Measurements from ENCODE around the gene TBCE. TPM values are rescaled to one million over a fixed set of nuclear protein-coding genes. Genes with fewer than 3 reads are reported as not detected.

Gene TBCE
- 10 to 100 TPM; 18.8 to 22.1 TPM for total RNA-seq

GRCh38 chr1:235367000-235367908, at the start of gene TBCE:
TBCE (plus strand) TSS chr1:235367427; CDS start chr1:235380050, 12,623 bp downstream.
- H3K27ac Mint-ChIP-seq = peak within 1 kb of the TSS; percentile 90
- H3K36me3 Mint-ChIP-seq (ENCODE audit: low read depth) = peaks cover 2% of the 10 kb centered on the region
- peak; percentile 92 for DNase-seq
- peaks cover 27% of the 10 kb centered on the region for H3K4me1 Mint-ChIP-seq (ENCODE audit: low read depth)
- no peaks in the 10 kb centered on the region for H3K27me3 Mint-ChIP-seq (ENCODE audit: low read depth)
- peak within 1 kb of the TSS; percentile 96 for H3K4me3 Mint-ChIP-seq
- H3K9me3 Mint-ChIP-seq = no peaks in the 10 kb centered on the region
- CTCF ChIA-PET = interaction anchor here (0.5 kb wide), 1 partner anchor 31 kb away, joined by 5 read pairs; no protein-coding TSS in a partner anchor
- intact Hi-C loops (cut with micrococcal nuclease) = loop anchor here (1.0 to 2.0 kb wide), 8 partner anchors 39 to 239 kb away; partner anchors contain the start of genes ARID4B, B3GALNT2, GGPS1 and RBM34

GRCh38 chr1:235319255-235319654, 48.0 kb upstream of the TBCE start:
- no peak overlapping the region for H3K4me3 Mint-ChIP-seq
- H3K36me3 Mint-ChIP-seq (ENCODE audit: low read depth) = peaks cover 27% of the 10 kb centered on the region
- H3K27ac Mint-ChIP-seq = no peak overlapping the region
- H3K9me3 Mint-ChIP-seq = no peaks in the 10 kb centered on the region
- no peak for DNase-seq
- CTCF ChIA-PET = interaction anchor here (0.7 kb wide), 1 partner anchor 192 kb away, joined by 3 read pairs; no protein-coding TSS in a partner anchor
- H3K27me3 Mint-ChIP-seq (ENCODE audit: low read depth) = no peaks in the 10 kb centered on the region
- intact Hi-C loops (cut with micrococcal nuclease) = no loop called here
- peaks cover 71% of the 10 kb centered on the region for H3K4me1 Mint-ChIP-seq (ENCODE audit: low read depth)

GRCh38 chr1:235320521-235321179, 46.6 kb upstream of the TBCE start:
- Mint-ChIP-seq H3K27me3 (ENCODE audit: low read depth) (no peaks in the 10 kb centered on the region), H3K9me3 (no peaks in the 10 kb centered on the region), H3K4me3 (no peak overlapping the region), H3K27ac (peak overlapping the region; percentile 55), H3K4me1 (ENCODE audit: low read depth) (peaks cover 70% of the 10 kb centered on the region), H3K36me3 (ENCODE audit: low read depth) (peaks cover 30% of the 10 kb centered on the region)
- no peak for DNase-seq
- CTCF ChIA-PET = no interaction called here
- intact Hi-C loops (cut with micrococcal nuclease) = loop anchor here (1.0 kb wide), 1 partner anchor 7 kb away; no protein-coding TSS in a partner anchor

- Mint-ChIP-seq H3K27ac (peak overlapping the region; percentile 73), H3K4me1 (ENCODE audit: low read depth) (peaks cover 51% of the 10 kb centered on the region), H3K27me3 (ENCODE audit: low read depth) (no peaks in the 10 kb centered on the region), H3K4me3 (peak overlapping the region; percentile 51), H3K36me3 (ENCODE audit: low read depth) (peaks cover 33% of the 10 kb centered on the region), H3K9me3 (no peaks in the 10 kb centered on the region)
- no peak for DNase-seq
- CTCF ChIA-PET = interaction anchor here (0.7 to 1.4 kb wide), 5 partner anchors 11 to 92 kb away, joined by 3 to 4 read pairs (median 3); no protein-coding TSS in a partner anchor
- intact Hi-C loops (cut with micrococcal nuclease) = no loop called here
These were observed 42.9 kb upstream of the TBCE start for GRCh38 chr1:235324296-235324695.

GRCh38 chr1:235325139-235325538, 42.1 kb upstream of the TBCE start:
- intact Hi-C loops (cut with micrococcal nuclease) = loop anchor here (5.0 kb wide), 2 partner anchors 223 to 603 kb away; no protein-coding TSS in a partner anchor
- no peaks in the 10 kb centered on the region for H3K27me3 Mint-ChIP-seq (ENCODE audit: low read depth)
- no peaks in the 10 kb centered on the region for H3K9me3 Mint-ChIP-seq
- no peak for DNase-seq
- peaks cover 47% of the 10 kb centered on the region for H3K4me1 Mint-ChIP-seq (ENCODE audit: low read depth)
- CTCF ChIA-PET = interaction anchor here (0.6 to 1.4 kb wide), 4 partner anchors 11 to 107 kb away, joined by 3 read pairs; no protein-coding TSS in a partner anchor
- peaks cover 31% of the 10 kb centered on the region for H3K36me3 Mint-ChIP-seq (ENCODE audit: low read depth)
- peak overlapping the region; percentile 93 for H3K4me3 Mint-ChIP-seq
- peak overlapping the region; percentile 91 for H3K27ac Mint-ChIP-seq

GRCh38 chr1:235325854-235326253, 41.4 kb upstream of the TBCE start:
- Mint-ChIP-seq H3K36me3 (ENCODE audit: low read depth) (peaks cover 24% of the 10 kb centered on the region), H3K9me3 (no peaks in the 10 kb centered on the region), H3K4me1 (ENCODE audit: low read depth) (peaks cover 40% of the 10 kb centered on the region), H3K27me3 (ENCODE audit: low read depth) (no peaks in the 10 kb centered on the region), H3K4me3 (peak overlapping the region; percentile 93), H3K27ac (peak overlapping the region; percentile 91)
- DNase-seq = no peak
- intact Hi-C loops (cut with micrococcal nuclease) = loop anchor here (5.0 kb wide), 2 partner anchors 224 to 604 kb away; no protein-coding TSS in a partner anchor
- CTCF ChIA-PET = interaction anchor here (0.8 kb wide), 1 partner anchor 64 kb away, joined by 3 read pairs; no protein-coding TSS in a partner anchor

- H3K27me3 Mint-ChIP-seq (ENCODE audit: low read depth) = no peaks in the 10 kb centered on the region
- intact Hi-C loops (cut with micrococcal nuclease) = loop anchor here (5.0 kb wide), 2 partner anchors 225 to 605 kb away; no protein-coding TSS in a partner anchor
These were observed 40.3 kb upstream of the TBCE start for GRCh38 chr1:235326719-235327558.

GRCh38 chr1:235327559-235328270, 39.5 kb upstream of the TBCE start, which contains the start of gene ARID4B:
ARID4B (minus strand) TSS chr1:235328179; CDS start chr1:235326919, 1,260 bp downstream.
- peak within 1 kb of the TSS; percentile 94 for H3K27ac Mint-ChIP-seq
- CTCF ChIA-PET = interaction anchor here (1.2 to 1.3 kb wide), 2 partner anchors 20 to 51 kb away, joined by 3 to 4 read pairs; no protein-coding TSS in a partner anchor
- DNase-seq = no peak

More at GRCh38 chr1:235326719-235327558, 40.3 kb upstream of the TBCE start:
- Mint-ChIP-seq H3K36me3 (ENCODE audit: low read depth) (peaks cover 19% of the 10 kb centered on the region), H3K27ac (peak overlapping the region; percentile 91), H3K9me3 (no peaks in the 10 kb centered on the region), H3K4me1 (ENCODE audit: low read depth) (peaks cover 30% of the 10 kb centered on the region), H3K4me3 (peak overlapping the region; percentile 93)
- CTCF ChIA-PET = no interaction called here
- peak; percentile 80 for DNase-seq

GRCh38 chr1:235328271-235329138, 38.7 kb upstream of the TBCE start, which contains the start of gene GGPS1:
GGPS1 (plus strand) TSS chr1:235328570; CDS start chr1:235335265, 6,695 bp downstream.
- H3K36me3 Mint-ChIP-seq (ENCODE audit: low read depth) = peaks cover 14% of the 10 kb centered on the region
- H3K9me3 Mint-ChIP-seq = no peaks in the 10 kb centered on the region
- CTCF ChIA-PET = interaction anchor here (1.0 to 1.3 kb wide), 4 partner anchors 21 to 69 kb away, joined by 3 to 5 read pairs (median 4); no protein-coding TSS in a partner anchor
- H3K27me3 Mint-ChIP-seq (ENCODE audit: low read depth) = no peaks in the 10 kb centered on the region
- peak; percentile 99 for DNase-seq
- intact Hi-C loops (cut with micrococcal nuclease) = loop anchor here (1.0 to 5.0 kb wide), 20 partner anchors 11 to 956 kb away; partner anchors contain the start of genes B3GALNT2, COA6, RBM34 and TARBP1
- peak within 1 kb of the TSS; percentile 94 for H3K27ac Mint-ChIP-seq
- H3K4me1 Mint-ChIP-seq (ENCODE audit: low read depth) = peaks cover 30% of the 10 kb centered on the region
- no peak within 1 kb of the TSS for H3K4me3 Mint-ChIP-seq

More at GRCh38 chr1:235327559-235328270, 39.5 kb upstream of the TBCE start, which contains the start of gene ARID4B:
- peak within 1 kb of the TSS; percentile 93 for H3K4me3 Mint-ChIP-seq
- H3K36me3 Mint-ChIP-seq (ENCODE audit: low read depth) = peaks cover 14% of the 10 kb centered on the region
- no peaks in the 10 kb centered on the region for H3K9me3 Mint-ChIP-seq
- intact Hi-C loops (cut with micrococcal nuclease) = loop anchor here (1.0 to 5.0 kb wide), 19 partner anchors 10 to 957 kb away; partner anchors contain the start of genes B3GALNT2, COA6, RBM34 and TARBP1
- H3K4me1 Mint-ChIP-seq (ENCODE audit: low read depth) = peaks cover 30% of the 10 kb centered on the region
- H3K27me3 Mint-ChIP-seq (ENCODE audit: low read depth) = no peaks in the 10 kb centered on the region
